Measurements from ENCODE around the gene OIP5.
A peak's percentile ranks its signal among the peaks of the same experiment; 100 is the strongest.

The OIP5 gene

GRCh38 chr15:41332194-41333025 lies at the start of gene OIP5, which contains the start of gene NUSAP1:
Gene OIP5, minus strand, starts transcription at chr15:41332591. Its CDS starts 30 bp downstream, at chr15:41332561.
Gene NUSAP1, plus strand, starts transcription at chr15:41332881. Its CDS starts 77 bp downstream, at chr15:41332958.
- peak; percentile 100 for DNase-seq
- Histone ChIP-seq H3K27ac (ENCODE audit: low read length) (peak within 1 kb of the TSS; percentile 81), H3K4me3 (ENCODE audit: low read length) (peak within 1 kb of the TSS; percentile 92), H3K9me3 (replicated peaks; ENCODE audit: insufficient read depth, low read length) (no peaks in the 10 kb centered on the region), H3K9me2 (replicated peaks; ENCODE audit: insufficient read depth, low read length) (no peaks in the 10 kb centered on the region), H3K27me3 (replicated peaks; ENCODE audit: insufficient read depth, low read length) (no peaks in the 10 kb centered on the region), H2AFZ (ENCODE audit: low read length) (peak within 1 kb of the TSS; percentile 83), H3F3A (ENCODE audit: insufficient read depth, low read length) (peaks cover 18% of the 10 kb centered on the region), H3K79me2 (ENCODE audit: low read length) (peaks cover 57% of the 10 kb centered on the region), H3K9ac (ENCODE audit: low read length) (peak within 1 kb of the TSS; percentile 81), H3K36me3 (replicated peaks; ENCODE audit: insufficient read depth, low read length) (no peaks in the 10 kb centered on the region), H3K4me1 (ENCODE audit: low read length) (peaks cover 8% of the 10 kb centered on the region), H3K4me2 (ENCODE audit: low read depth, low read length) (peak within 1 kb of the TSS; percentile 88), H4K20me1 (ENCODE audit: insufficient read depth, low read length) (no peaks in the 10 kb centered on the region)
- TF ChIP-seq CTCF (IDR thresholded peaks at IDR 0.05; ENCODE audit: low read length) (peak; percentile 56), EZH2phosphoT487 (IDR thresholded peaks at IDR 0.05; ENCODE audit: low read length) (no peak), EZH2 (optimal IDR thresholded peaks at IDR 0.05; ENCODE audit: low read depth, low read length) (no peak)

GRCh38 chr15:41377978-41378377 lies 45.6 kb upstream of the OIP5 start:
- peaks cover 5% of the 10 kb centered on the region for H3F3A ChIP-seq (ENCODE audit: insufficient read depth, low read length)
- no peaks in the 10 kb centered on the region for H3K27me3 ChIP-seq (replicated peaks; ENCODE audit: insufficient read depth, low read length)
- H3K79me2 ChIP-seq (ENCODE audit: low read length), result 0 out of 2 replicates have a peak, but pooled peaks cover 2% of the 10 kb centered on the region
- H3K4me1 ChIP-seq (ENCODE audit: low read length), result no peaks in the 10 kb centered on the region
- TF ChIP-seq EZH2 (optimal IDR thresholded peaks at IDR 0.05; ENCODE audit: low read depth, low read length), result no peak
- TF ChIP-seq EZH2phosphoT487 (IDR thresholded peaks at IDR 0.05; ENCODE audit: low read length), result no peak
- TF ChIP-seq CTCF (IDR thresholded peaks at IDR 0.05; ENCODE audit: low read length), result no peak
- H3K36me3 ChIP-seq (replicated peaks; ENCODE audit: insufficient read depth, low read length), result peaks cover 22% of the 10 kb centered on the region
- H3K27ac ChIP-seq (ENCODE audit: low read length), result no peak overlapping the region
- no peaks in the 10 kb centered on the region for H4K20me1 ChIP-seq (ENCODE audit: insufficient read depth, low read length)
- no peak for DNase-seq
- no peaks in the 10 kb centered on the region for H3K9me3 ChIP-seq (replicated peaks; ENCODE audit: insufficient read depth, low read length)
- H3K9me2 ChIP-seq (replicated peaks; ENCODE audit: insufficient read depth, low read length), result no peaks in the 10 kb centered on the region
- H3K9ac ChIP-seq (ENCODE audit: low read length), result no peak overlapping the region
- no peak overlapping the region for H3K4me2 ChIP-seq (ENCODE audit: low read depth, low read length)
- no peak overlapping the region for H3K4me3 ChIP-seq (ENCODE audit: low read length)
- no peak overlapping the region for H2AFZ ChIP-seq (ENCODE audit: low read length)

- Histone ChIP-seq H3K27ac (ENCODE audit: low read length) (no peak overlapping the region), H3K4me2 (ENCODE audit: low read depth, low read length) (no peak overlapping the region), H3K27me3 (replicated peaks; ENCODE audit: insufficient read depth, low read length) (no peaks in the 10 kb centered on the region), H3F3A (ENCODE audit: insufficient read depth, low read length) (no peaks in the 10 kb centered on the region), H3K9me2 (replicated peaks; ENCODE audit: insufficient read depth, low read length) (no peaks in the 10 kb centered on the region), H3K4me3 (ENCODE audit: low read length) (no peak overlapping the region), H3K79me2 (ENCODE audit: low read length) (peaks cover 54% of the 10 kb centered on the region), H4K20me1 (ENCODE audit: insufficient read depth, low read length) (no peaks in the 10 kb centered on the region), H3K9me3 (replicated peaks; ENCODE audit: insufficient read depth, low read length) (no peaks in the 10 kb centered on the region), H3K36me3 (replicated peaks; ENCODE audit: insufficient read depth, low read length) (peaks cover 16% of the 10 kb centered on the region), H2AFZ (ENCODE audit: low read length) (no peak overlapping the region), H3K9ac (ENCODE audit: low read length) (no peak overlapping the region), H3K4me1 (ENCODE audit: low read length) (no peaks in the 10 kb centered on the region)
- TF ChIP-seq EZH2phosphoT487 (IDR thresholded peaks at IDR 0.05; ENCODE audit: low read length), result no peak
- no peak for TF ChIP-seq CTCF (IDR thresholded peaks at IDR 0.05; ENCODE audit: low read length)
- TF ChIP-seq EZH2 (optimal IDR thresholded peaks at IDR 0.05; ENCODE audit: low read depth, low read length), result no peak
- DNase-seq, result no peak
Measured at GRCh38 chr15:41367418-41367817, 35.0 kb upstream of the OIP5 start.
